Measurements from ENCODE around the gene TSPYL2. TPM values are rescaled to one million over a fixed set of nuclear protein-coding genes. Genes with fewer than 3 reads are reported as not detected.
A peak's percentile ranks its signal among the peaks of the same experiment; 100 is the strongest.

Gene TSPYL2
- total and polyA plus RNA-seq, 2 of the 4 experiments (the other 2 are of a cell fraction) = 19.2 to 49.7 TPM

DNA sequence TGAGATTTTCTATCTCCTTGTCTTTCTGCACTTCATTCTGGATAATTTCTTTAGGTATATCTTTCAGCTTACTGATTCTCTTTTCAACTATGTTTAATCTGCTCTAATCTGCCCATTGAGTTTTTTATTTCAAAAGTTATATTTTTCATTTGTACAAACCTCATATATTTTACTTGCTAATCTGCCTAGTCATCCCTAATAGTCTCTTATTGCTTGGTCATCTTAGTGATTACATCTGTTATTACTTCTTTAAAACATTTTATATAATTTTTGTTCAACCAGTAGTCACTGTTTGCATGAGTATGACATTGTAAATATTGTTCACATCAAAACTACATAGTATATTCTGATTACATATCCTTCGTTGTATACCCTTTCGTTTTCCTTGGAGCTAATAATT is 44.2 kb downstream of the TSPYL2 start:
- Histone ChIP-seq H3K18ac (ENCODE audit: low read depth, low read length) (no peak overlapping the region), H3K9me3 (ENCODE audit: control insufficient read depth, insufficient read depth, low read length) (no peaks in the 10 kb centered on the region), H4K8ac (ENCODE audit: low read depth in 2 of 2, low read length in 2 of 2) (no peak overlapping the region), H3K9ac (ENCODE audit: low read depth, low read length) (no peak overlapping the region), H3K27me3 (ENCODE audit: control insufficient read depth, insufficient read depth, low read length) (peaks cover 5% of the 10 kb centered on the region), H3K56ac (ENCODE audit: extremely low read depth, insufficient read depth, low read length) (no peak overlapping the region), H2BK15ac (ENCODE audit: low read depth, low read length) (no peak overlapping the region), H3K27ac (ENCODE audit: insufficient read depth, low read length) (no peak overlapping the region), H2BK120ac (ENCODE audit: low read depth, low read length) (no peak overlapping the region), H3K4me1 (ENCODE audit: control insufficient read depth, insufficient read depth, low read length) (peaks cover 11% of the 10 kb centered on the region), H2BK5ac (ENCODE audit: low read depth, low read length, poor library complexity, severe bottlenecking) (peak overlapping the region; percentile 50), H3K4me2 (ENCODE audit: low read depth, low read length) (no peak overlapping the region), H2AK5ac (ENCODE audit: low read depth, low read length) (no peak overlapping the region), H3K4me3 (ENCODE audit: insufficient read depth, low read depth, low read length) (no peak overlapping the region), H3K79me1 (ENCODE audit: low read depth in 1 of 2, low read length in 2 of 2) (peaks cover 4 to 14% of the 10 kb centered on the region in 2 experiments; a peak in 3 of 4 replicates), H2BK20ac (ENCODE audit: low read depth, low read length) (no peak overlapping the region), H4K5ac (ENCODE audit: low read depth, low read length) (no peak overlapping the region), H3K9me1 (ENCODE audit: insufficient read depth, low read length) (peaks cover 4% of the 10 kb centered on the region; the same call in 1 of the 2 replicates), H2AK9ac (replicated peaks; ENCODE audit: low read depth, low read length, poor library complexity) (no peak overlapping the region), H3K4ac (ENCODE audit: low read depth, low read length) (no peak overlapping the region), H4K20me1 (ENCODE audit: insufficient read depth, low read length) (no peaks in the 10 kb centered on the region), H2AFZ (replicated peaks; ENCODE audit: low read length, poor library complexity) (no peak overlapping the region), H3K36me3 (ENCODE audit: control insufficient read depth, insufficient read depth, low read length) (peaks cover 1% of the 10 kb centered on the region; the same call in 1 of the 2 replicates), H4K91ac (ENCODE audit: insufficient read depth, low read depth, low read length) (no peak overlapping the region), H3K14ac (replicated peaks; ENCODE audit: low read depth, low read length) (no peak overlapping the region), H3K23ac (ENCODE audit: low read depth, low read length) (no peak overlapping the region)
- WGBS, 2 experiments (ENCODE audit: extremely low coverage in 2 of 2, insufficient read length in 1 of 2) = no CpG with 5 or more reads among the region's 2 CpGs
- dilution Hi-C loops (cut with HindIII; ENCODE audit: low sequenced_read_pairs, unreplicated experiment) = no loop called here
- no peak for ATAC-seq (ENCODE audit: low read depth)
- no TSS peak for BruUV-seq (replicated peaks)
- in situ Hi-C loops (cut with MboI; ENCODE audit: low sequenced_read_pairs) = no loop called here
- TF ChIP-seq ELK1 (IDR thresholded peaks at IDR 0.05; ENCODE audit: borderline replicate concordance, low read depth, low read length) = no peak
- peak; percentile 60; the same call in 1 of the 2 replicates for TF ChIP-seq NFE2L2 (IDR thresholded peaks at IDR 0.05; ENCODE audit: low read depth, low read length)
- TF ChIP-seq MXI1 (IDR thresholded peaks at IDR 0.05; ENCODE audit: borderline replicate concordance, low read depth, low read length) = no peak
- TF ChIP-seq RFX5 (IDR thresholded peaks at IDR 0.05; ENCODE audit: low read depth, low read length) = no peak
- DNase-seq = no peak
- ChIA-PET POLR2A (ENCODE audit: unreplicated experiment) (no interaction called here), CTCF (no interaction called here)
- intact Hi-C loops (cut with micrococcal nuclease) = no loop called here
